ENCODE data around the gene PPP3R2. TPM values are rescaled to one million over a fixed set of nuclear protein-coding genes. Genes with fewer than 3 reads are reported as not detected.

Gene PPP3R2
- total and polyA plus RNA-seq, 10 of the 15 experiments (the other 5 are each of a cell fraction or from before 2014, with no cell fraction given): not detected

DNA sequence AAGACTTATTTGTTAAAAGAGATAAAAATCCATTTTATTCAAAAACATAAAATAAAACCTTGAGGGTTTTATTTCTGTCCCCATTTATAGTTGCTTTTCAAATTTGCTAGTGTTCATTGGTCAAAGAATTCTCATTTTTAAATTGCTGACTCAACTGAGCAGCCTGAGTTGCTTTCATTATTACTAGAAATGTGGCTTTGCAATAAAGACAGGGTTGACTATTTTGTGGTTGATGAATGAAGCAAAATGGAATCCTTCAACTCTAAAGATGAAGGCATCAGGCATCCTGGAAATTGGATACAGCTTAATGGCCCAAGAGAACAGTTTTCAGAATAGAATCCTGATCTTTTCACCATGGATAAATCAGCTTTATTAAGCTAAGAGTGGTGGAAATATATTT lies 23.9 kb upstream of the PPP3R2 start:
- SMC1A ChIA-PET (ENCODE audit: uncharacterized antibody, unreplicated experiment): no interaction called here
- POLR2A ChIA-PET: no interaction called here
- Histone ChIP-seq H3K36me3 (ENCODE audit: control insufficient read depth in 2 of 2, insufficient read depth in 2 of 2, low read length in 1 of 2) (no peaks in the 10 kb centered on the region), H3K4me1 (ENCODE audit: control insufficient read depth, insufficient read depth, low read length) (no peaks in the 10 kb centered on the region), H3K9me3 (replicated peaks; ENCODE audit: control insufficient read depth, insufficient read depth, low read length) (no peaks in the 10 kb centered on the region), H3K4me2 (ENCODE audit: control insufficient read depth, insufficient read depth) (no peak overlapping the region), H4K20me1 (ENCODE audit: control insufficient read depth, insufficient read depth) (no peaks in the 10 kb centered on the region), H3K27ac (ENCODE audit: control insufficient read depth, insufficient read depth) (no peak overlapping the region), H3K79me2 (ENCODE audit: control insufficient read depth, insufficient read depth, low read length) (no peaks in the 10 kb centered on the region), H3K4me3 (no peak overlapping the region), H3K27me3 (replicated peaks in 1 of 2; ENCODE audit: control insufficient read depth in 2 of 2, insufficient read depth in 2 of 2, low read length in 1 of 2) (no peaks in the 10 kb centered on the region), H2AFZ (ENCODE audit: control insufficient read depth, low read depth, low read length) (no peak overlapping the region), H3K9ac (ENCODE audit: control insufficient read depth, insufficient read depth, low read length) (no peak overlapping the region)
- BruUV-seq (replicated peaks): no TSS peak
- ATAC-seq (peak; percentile 62), DNase-seq (ENCODE audit: low read depth, low spot score) (no peak), FAIRE-seq (no peak)
- in situ Hi-C loops (cut with MboI) (no loop called here), intact Hi-C loops (cut with micrococcal nuclease; ENCODE audit: unreplicated experiment) (no loop called here)
- CTCF ChIA-PET: no interaction called here
- RAD21 ChIA-PET (ENCODE audit: unreplicated experiment): no interaction called here
- TF ChIP-seq, protein P1, sequence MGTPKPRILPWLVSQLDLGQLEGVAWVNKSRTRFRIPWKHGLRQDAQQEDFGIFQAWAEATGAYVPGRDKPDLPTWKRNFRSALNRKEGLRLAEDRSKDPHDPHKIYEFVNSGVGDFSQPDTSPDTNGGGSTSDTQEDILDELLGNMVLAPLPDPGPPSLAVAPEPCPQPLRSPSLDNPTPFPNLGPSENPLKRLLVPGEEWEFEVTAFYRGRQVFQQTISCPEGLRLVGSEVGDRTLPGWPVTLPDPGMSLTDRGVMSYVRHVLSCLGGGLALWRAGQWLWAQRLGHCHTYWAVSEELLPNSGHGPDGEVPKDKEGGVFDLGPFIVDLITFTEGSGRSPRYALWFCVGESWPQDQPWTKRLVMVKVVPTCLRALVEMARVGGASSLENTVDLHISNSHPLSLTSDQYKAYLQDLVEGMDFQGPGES (IDR thresholded peaks at IDR 0.05): no peak
- TF ChIP-seq RUNX3 (IDR thresholded peaks at IDR 0.05; ENCODE audit: low read length): peak; percentile 72
- no peak for TF ChIP-seq HDAC6 (IDR thresholded peaks at IDR 0.05; ENCODE audit: unreplicated experiment)
- TF ChIP-seq NR2F1 (conservative IDR thresholded peaks at IDR 0.05): no peak
- no peak for TF ChIP-seq EP300 (IDR thresholded peaks at IDR 0.05; ENCODE audit: borderline replicate concordance in 1 of 2, control insufficient read depth in 1 of 2, low read depth in 2 of 2, low read length in 2 of 2)
- TF ChIP-seq JUNB (IDR thresholded peaks at IDR 0.05): peak; percentile 82
- no peak for TF ChIP-seq BCL11A (IDR thresholded peaks at IDR 0.05; ENCODE audit: low read depth, low read length)

DNA sequence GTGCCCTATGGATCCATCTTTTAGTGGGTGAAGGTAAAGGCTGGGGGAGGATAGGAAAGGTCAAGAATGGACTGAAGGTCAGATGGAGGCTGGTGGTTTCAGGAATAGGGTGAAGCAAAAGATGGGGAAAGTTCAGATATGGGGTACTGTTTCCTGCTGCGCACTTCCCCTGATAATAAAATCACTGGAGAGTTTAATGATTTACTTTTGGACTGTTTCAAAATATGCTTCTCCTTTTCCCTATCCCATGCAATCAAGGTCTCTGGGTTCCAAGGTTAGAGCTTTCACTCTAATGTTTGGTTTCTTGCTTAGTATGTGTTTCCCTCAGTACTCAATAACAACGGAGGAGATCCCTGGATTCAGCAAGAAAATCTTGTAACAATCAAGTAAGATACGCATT lies 10.8 kb upstream of the PPP3R2 start:
- in situ Hi-C loops (cut with MboI): no loop called here
- WGBS (ENCODE audit: insufficient coverage, insufficient replicate concordance, low lambda C conversion rate, missing lambda C conversion rate): 25% methylated on average over 3 of the region's 3 CpGs
- no peaks in the 10 kb centered on the region for H3K4me1 ChIP-seq (ENCODE audit: control insufficient read depth, insufficient read depth, low read length)
- no peak for ATAC-seq
- ChIA-PET CTCF (no interaction called here), RAD21 (ENCODE audit: unreplicated experiment) (no interaction called here), POLR2A (interaction anchor here (0.5 kb wide), 1 partner anchor 366 kb away, joined by 3 read pairs; no protein-coding TSS in a partner anchor), SMC1A (ENCODE audit: uncharacterized antibody, unreplicated experiment) (no interaction called here)
- no peak for DNase-seq (ENCODE audit: low read depth, low spot score)
- H3K4me3 ChIP-seq: no peak overlapping the region
- no peak overlapping the region for H3K27ac ChIP-seq (ENCODE audit: control insufficient read depth, insufficient read depth)
- H3K9me3 ChIP-seq (replicated peaks; ENCODE audit: control insufficient read depth, insufficient read depth, low read length): no peaks in the 10 kb centered on the region
- FAIRE-seq: no peak
- no peak overlapping the region for H3K9ac ChIP-seq (ENCODE audit: control insufficient read depth, insufficient read depth, low read length)
- no peaks in the 10 kb centered on the region; a peak in 1 of 4 replicates for H3K27me3 ChIP-seq (replicated peaks in 1 of 2; ENCODE audit: control insufficient read depth in 2 of 2, insufficient read depth in 2 of 2, low read length in 1 of 2)
- intact Hi-C loops (cut with micrococcal nuclease; ENCODE audit: unreplicated experiment): no loop called here
- H3K36me3 ChIP-seq (ENCODE audit: control insufficient read depth in 2 of 2, insufficient read depth in 2 of 2, low read length in 1 of 2): no peaks in the 10 kb centered on the region
- no peaks in the 10 kb centered on the region for H4K20me1 ChIP-seq (ENCODE audit: control insufficient read depth, insufficient read depth)
- H3K4me2 ChIP-seq (ENCODE audit: control insufficient read depth, insufficient read depth): no peak overlapping the region
- H2AFZ ChIP-seq (ENCODE audit: control insufficient read depth, low read depth, low read length): no peak overlapping the region
- BruUV-seq (replicated peaks): no TSS peak
- no peaks in the 10 kb centered on the region for H3K79me2 ChIP-seq (ENCODE audit: control insufficient read depth, insufficient read depth, low read length)
- TF ChIP-seq, protein P2, sequence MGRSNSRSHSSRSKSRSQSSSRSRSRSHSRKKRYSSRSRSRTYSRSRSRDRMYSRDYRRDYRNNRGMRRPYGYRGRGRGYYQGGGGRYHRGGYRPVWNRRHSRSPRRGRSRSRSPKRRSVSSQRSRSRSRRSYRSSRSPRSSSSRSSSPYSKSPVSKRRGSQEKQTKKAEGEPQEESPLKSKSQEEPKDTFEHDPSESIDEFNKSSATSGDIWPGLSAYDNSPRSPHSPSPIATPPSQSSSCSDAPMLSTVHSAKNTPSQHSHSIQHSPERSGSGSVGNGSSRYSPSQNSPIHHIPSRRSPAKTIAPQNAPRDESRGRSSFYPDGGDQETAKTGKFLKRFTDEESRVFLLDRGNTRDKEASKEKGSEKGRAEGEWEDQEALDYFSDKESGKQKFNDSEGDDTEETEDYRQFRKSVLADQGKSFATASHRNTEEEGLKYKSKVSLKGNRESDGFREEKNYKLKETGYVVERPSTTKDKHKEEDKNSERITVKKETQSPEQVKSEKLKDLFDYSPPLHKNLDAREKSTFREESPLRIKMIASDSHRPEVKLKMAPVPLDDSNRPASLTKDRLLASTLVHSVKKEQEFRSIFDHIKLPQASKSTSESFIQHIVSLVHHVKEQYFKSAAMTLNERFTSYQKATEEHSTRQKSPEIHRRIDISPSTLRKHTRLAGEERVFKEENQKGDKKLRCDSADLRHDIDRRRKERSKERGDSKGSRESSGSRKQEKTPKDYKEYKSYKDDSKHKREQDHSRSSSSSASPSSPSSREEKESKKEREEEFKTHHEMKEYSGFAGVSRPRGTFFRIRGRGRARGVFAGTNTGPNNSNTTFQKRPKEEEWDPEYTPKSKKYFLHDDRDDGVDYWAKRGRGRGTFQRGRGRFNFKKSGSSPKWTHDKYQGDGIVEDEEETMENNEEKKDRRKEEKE (IDR thresholded peaks at IDR 0.05): no peak
- TF ChIP-seq ASH2L (IDR thresholded peaks at IDR 0.05; ENCODE audit: borderline replicate concordance, low read depth): no peak
- TF ChIP-seq EGR1 (IDR thresholded peaks at IDR 0.05; ENCODE audit: borderline replicate concordance in 1 of 2, low read depth in 2 of 2, low read length in 2 of 2): no peak
- no peak for TF ChIP-seq JUND (IDR thresholded peaks at IDR 0.05; ENCODE audit: low read depth, low read length)
- TF ChIP-seq POLR2A (IDR thresholded peaks at IDR 0.05; ENCODE audit: low read depth, low read length): no peak
- TF ChIP-seq, protein P3, sequence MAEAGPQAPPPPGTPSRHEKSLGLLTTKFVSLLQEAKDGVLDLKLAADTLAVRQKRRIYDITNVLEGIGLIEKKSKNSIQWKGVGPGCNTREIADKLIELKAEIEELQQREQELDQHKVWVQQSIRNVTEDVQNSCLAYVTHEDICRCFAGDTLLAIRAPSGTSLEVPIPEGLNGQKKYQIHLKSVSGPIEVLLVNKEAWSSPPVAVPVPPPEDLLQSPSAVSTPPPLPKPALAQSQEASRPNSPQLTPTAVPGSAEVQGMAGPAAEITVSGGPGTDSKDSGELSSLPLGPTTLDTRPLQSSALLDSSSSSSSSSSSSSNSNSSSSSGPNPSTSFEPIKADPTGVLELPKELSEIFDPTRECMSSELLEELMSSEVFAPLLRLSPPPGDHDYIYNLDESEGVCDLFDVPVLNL (IDR thresholded peaks at IDR 0.05; ENCODE audit: low read depth, low read length): no peak
- no peak for TF ChIP-seq POU2F2 (IDR thresholded peaks at IDR 0.05; ENCODE audit: borderline replicate concordance, low read depth, low read length)
- TF ChIP-seq SUZ12 (IDR thresholded peaks at IDR 0.05; ENCODE audit: unreplicated experiment): no peak
